Activated effector memory CD4-positive, alpha-beta T cell treated with Interleukin-2 at 50 U/mL for 16 hours (primary cell): ENCODE data around the gene RBMS3.

Experiments
- DNase-seq: peaks from one replicate; pipeline ENCODE4 v3.0.0-alpha.2; 2020

RBMS3 gene

GRCh38 chr3:29914861-29915524, 634.1 kb downstream of the RBMS3 start:
- DNase-seq = no peak

GRCh38 chr3:29919571-29919970, 638.7 kb downstream of the RBMS3 start:
- no peak for DNase-seq

GRCh38 chr3:29922992-29923746, 642.3 kb downstream of the RBMS3 start:
- no peak for DNase-seq

- no peak for DNase-seq
These were observed 644.1 kb downstream of the RBMS3 start for GRCh38 chr3:29924783-29925561.

GRCh38 chr3:29926378-29926777, 645.5 kb downstream of the RBMS3 start:
- no peak for DNase-seq

- DNase-seq = no peak
These were observed 651.9 kb downstream of the RBMS3 start for GRCh38 chr3:29932696-29933325.

GRCh38 chr3:29933802-29934490, 653.1 kb downstream of the RBMS3 start:
- DNase-seq = no peak

- no peak for DNase-seq
These were observed 653.9 kb downstream of the RBMS3 start for GRCh38 chr3:29934751-29935150.

- DNase-seq = no peak
These were observed 655.2 kb downstream of the RBMS3 start for GRCh38 chr3:29936054-29936453.

GRCh38 chr3:29936766-29937165, 655.9 kb downstream of the RBMS3 start:
- no peak for DNase-seq

- DNase-seq = no peak
These were observed 656.3 kb downstream of the RBMS3 start for GRCh38 chr3:29937185-29937584.

GRCh38 chr3:29940759-29941323, 660.0 kb downstream of the RBMS3 start:
- no peak for DNase-seq

GRCh38 chr3:29942297-29942696, 661.4 kb downstream of the RBMS3 start:
- no peak for DNase-seq

- DNase-seq = no peak
These were observed 668.3 kb downstream of the RBMS3 start for GRCh38 chr3:29949131-29949530.

GRCh38 chr3:29949940-29950616, 669.2 kb downstream of the RBMS3 start:
- no peak for DNase-seq

- DNase-seq = no peak
These were observed 671.6 kb downstream of the RBMS3 start for GRCh38 chr3:29952431-29952830.

- DNase-seq = no peak
These were observed 674.5 kb downstream of the RBMS3 start for GRCh38 chr3:29955413-29955812.

GRCh38 chr3:29958816-29959215, 677.9 kb downstream of the RBMS3 start:
- DNase-seq = no peak

GRCh38 chr3:29971895-29972294, 691.0 kb downstream of the RBMS3 start:
- DNase-seq = no peak

GRCh38 chr3:29972320-29972993, 691.6 kb downstream of the RBMS3 start:
- no peak for DNase-seq

- no peak for DNase-seq
These were observed 692.9 kb downstream of the RBMS3 start for GRCh38 chr3:29973763-29974162.
